HuH-7.5 (cell line): Measurements from ENCODE around the gene FCMR.

Source experiments
- DNase-seq: peaks from one replicate; pipeline ENCODE4 v3.0.0; 2011; ENCODE audit warnings: low spot score

The FCMR gene, protein sequence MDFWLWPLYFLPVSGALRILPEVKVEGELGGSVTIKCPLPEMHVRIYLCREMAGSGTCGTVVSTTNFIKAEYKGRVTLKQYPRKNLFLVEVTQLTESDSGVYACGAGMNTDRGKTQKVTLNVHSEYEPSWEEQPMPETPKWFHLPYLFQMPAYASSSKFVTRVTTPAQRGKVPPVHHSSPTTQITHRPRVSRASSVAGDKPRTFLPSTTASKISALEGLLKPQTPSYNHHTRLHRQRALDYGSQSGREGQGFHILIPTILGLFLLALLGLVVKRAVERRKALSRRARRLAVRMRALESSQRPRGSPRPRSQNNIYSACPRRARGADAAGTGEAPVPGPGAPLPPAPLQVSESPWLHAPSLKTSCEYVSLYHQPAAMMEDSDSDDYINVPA

DNA sequence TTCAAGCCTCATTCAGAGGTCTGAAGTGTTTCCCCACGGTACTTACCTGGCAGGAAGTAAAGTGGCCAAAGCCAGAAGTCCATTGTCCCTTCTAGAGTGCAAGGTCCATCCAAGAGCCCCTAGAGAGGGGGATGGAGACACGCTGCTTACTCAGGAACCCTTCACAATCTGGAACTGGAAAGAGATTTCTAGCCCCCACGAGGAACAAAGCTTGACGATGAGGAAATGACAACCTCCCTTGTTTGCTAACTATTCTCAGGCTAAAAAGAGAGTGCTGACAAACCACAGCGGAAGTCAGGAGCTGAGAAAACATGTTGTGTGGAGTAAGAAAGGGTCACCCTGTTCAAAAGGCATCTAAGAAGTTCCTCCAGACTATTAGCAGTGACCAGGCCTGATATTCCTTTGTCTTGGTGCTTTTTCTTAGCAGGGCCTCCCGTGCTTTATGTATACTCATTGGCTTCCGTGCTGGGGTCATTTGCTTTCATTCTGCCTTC is at the start of gene FCMR:
TSS of gene FCMR (minus strand) at position 170 of the 494 bp plus-strand sequence. CDS start at position 83, 87 bp downstream.
- DNase-seq: no peak

DNA sequence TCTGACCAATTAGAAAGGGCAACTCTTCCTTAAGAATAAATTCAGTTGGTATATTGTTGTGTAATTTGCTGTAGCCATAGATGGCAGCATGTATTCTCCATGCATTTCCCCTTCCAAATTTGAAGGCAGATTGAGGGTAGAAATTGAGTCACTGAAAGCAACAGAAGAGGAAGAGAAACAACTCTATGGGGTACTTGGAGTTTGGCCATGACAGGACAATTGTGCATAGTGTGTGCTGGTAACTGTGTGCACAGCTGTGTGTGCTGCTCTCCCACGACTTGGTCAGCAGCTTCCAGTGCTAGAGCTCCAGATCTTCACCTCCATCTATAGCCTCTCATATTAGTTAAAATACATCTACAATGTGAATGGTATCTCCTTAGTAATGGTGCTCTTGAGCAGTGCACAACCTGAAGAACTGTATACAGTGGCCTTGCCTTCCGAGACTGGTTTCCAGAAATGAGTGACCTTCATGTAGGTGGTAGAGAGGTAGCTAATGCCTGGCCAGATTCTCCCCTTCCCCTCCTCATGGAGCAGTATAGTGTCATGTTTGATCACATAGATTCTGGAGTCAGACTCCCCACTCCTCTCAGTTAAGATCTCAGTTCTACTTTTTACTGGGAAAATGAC is 49.4 kb upstream of the FCMR start:
- no peak for DNase-seq

DNA sequence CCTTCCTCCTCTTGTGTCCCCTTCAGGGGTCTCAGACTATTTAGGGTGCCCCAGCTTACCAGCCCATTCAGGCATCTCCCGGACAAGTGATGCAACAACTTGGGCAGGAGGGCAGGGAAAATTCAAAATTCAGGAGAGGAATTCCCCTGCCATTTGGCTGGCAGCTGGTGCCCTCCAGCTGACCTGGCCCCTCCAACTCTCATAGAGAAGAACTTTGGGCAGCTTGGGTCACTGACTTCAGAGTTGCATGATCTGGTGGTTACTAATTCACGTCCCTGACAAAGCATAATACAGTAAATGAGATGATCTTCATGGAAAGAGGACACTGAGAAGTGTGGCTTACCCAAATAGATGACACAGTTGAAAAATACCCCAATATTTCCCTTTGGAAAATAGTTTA is 48.7 kb upstream of the FCMR start, which contains the start of gene FCAMR:
TSS of gene FCAMR (minus strand) at position 15 of the 400 bp plus-strand sequence. CDS start 335 bp downstream, outside the sequence.
- DNase-seq: no peak

GRCh38 chr1:206969090-206969489 is 47.3 kb upstream of the FCMR start:
- DNase-seq: no peak

GRCh38 chr1:206967096-206967849 is 45.5 kb upstream of the FCMR start:
- DNase-seq: no peak

- no peak for DNase-seq
These were observed 44.0 kb upstream of the FCMR start for GRCh38 chr1:206965781-206966180.

DNA sequence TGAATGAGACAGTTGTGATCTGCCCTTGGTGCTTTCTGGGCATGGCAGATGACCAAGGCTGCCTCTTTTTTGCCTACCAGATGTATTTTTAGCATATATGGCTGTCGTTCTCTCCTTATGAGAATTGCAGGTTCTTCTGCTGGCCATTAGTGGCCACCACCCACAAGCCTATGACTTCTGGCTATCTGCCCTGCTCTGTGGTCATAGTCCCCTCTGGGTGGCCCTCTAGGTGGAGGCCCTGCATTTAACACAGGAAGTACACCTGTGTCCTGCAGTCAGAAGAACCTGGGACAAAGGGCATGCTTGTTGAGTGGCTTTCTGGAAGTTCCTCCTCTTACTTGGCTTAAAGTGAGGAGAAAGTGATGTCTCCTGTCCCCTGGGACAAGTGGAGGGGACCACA is 42.0 kb upstream of the FCMR start:
- no peak for DNase-seq

- DNase-seq: no peak
These were observed 41.5 kb upstream of the FCMR start for GRCh38 chr1:206963119-206963712.

DNA sequence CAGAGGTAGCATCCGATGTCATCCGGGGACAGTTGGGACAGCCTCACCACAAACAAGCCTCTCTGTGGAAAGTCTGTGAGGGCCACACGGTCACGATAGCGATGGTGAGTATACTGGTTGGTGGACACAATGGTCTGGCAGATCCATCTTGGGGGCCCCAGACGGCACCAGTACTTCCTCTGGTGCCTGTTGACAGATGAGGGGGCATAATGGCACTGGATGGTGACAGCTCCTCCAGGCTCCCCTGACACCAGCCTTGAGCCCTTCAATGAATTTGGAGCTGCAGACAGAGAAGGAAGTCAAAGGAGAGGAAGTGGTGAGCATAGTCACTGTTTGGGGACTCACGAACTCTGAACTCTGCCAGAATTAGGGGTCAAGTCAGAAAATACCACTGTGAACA is 40.5 kb upstream of the FCMR start:
- DNase-seq: no peak

DNA sequence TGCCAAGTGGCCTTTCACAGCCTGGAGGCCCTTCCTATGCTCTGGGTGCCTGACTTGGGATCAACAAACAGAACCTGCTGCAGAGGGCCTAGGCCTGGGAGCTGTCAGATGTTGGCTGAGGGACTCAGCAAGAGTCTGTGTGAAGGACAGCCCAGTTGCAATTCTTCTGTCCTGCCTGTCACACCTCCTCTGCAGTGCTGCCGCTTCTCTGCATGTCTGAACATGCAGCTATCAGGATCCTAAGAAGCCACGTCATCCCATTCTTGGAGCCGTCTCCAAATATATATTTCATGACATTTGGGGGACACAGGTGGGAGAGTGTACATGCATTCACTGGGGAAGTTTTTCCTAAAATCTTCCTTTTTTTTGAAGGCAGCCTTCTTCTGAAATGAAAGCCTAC is 39.9 kb upstream of the FCMR start:
- no peak for DNase-seq

- DNase-seq: no peak
These were observed 39.1 kb upstream of the FCMR start for GRCh38 chr1:206960676-206961386.

GRCh38 chr1:206958144-206958543 is 36.4 kb upstream of the FCMR start:
- no peak for DNase-seq

DNA sequence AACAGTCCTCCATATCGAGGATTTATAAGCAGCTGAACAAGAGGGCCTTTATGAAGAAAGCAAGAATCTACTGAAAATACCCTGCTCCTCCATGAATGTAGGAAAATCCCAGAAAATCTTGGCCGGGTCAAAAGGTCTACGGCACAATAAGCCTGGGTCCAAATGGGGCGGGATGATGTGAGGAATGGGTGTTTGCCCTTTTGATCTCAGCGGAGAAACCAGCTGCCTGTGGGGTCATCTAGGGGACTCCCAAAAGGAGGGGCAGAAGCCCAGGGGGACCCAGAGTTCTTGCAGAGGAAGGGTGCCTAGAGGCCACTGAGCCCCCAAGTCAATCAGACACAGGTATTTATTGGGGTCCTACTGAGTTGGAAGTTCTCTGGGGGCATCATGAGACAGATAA is 35.9 kb upstream of the FCMR start:
- DNase-seq: no peak

DNA sequence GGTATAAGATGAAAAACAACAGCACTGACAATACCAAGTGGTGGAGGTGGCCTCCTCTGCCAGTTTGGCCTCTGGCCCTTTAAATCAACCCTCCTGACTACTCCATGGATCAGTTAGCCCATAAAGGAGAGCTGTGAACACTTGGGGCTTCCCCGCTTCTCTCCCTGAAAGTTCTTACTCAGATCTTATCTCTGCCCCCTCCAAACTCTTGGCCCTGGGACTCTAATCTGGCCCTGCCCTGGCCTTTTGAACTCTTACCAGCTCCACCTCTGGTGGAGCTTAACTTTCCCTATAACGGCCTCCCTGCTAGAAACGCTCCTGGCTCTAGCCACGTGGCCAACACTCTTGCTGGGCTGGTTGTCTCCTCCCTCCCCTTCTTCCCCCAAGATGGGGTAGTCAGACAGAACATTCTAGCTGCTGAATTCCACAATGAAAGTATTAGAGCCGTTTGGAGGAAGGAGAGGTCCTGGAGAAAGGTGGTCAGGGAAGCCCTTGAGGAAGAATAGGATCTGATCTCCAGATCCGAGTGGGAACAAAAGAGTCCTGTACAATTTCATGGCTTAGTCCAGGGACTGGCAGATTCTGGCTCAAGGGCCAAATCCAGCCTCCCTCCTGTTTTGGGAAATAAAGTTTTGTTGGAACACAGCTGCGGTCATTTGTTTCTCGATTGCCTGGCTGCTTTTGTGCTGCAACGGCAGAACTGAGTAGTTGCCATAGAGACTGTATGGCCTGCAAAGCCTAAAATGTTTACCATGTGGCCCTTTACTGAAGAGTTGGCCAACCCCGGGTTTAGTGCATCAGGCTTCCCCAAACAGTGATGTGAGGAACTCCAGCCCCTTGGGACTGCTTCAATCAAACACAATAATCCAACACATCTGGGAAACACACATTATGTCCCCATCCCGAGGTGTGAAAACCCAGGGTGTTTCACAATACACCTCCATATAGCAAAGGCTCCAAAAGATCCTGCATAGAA is 34.0 kb upstream of the FCMR start:
- DNase-seq: peak; percentile 39

GRCh38 chr1:206954459-206955342 is 33.0 kb upstream of the FCMR start:
- DNase-seq: no peak

DNA sequence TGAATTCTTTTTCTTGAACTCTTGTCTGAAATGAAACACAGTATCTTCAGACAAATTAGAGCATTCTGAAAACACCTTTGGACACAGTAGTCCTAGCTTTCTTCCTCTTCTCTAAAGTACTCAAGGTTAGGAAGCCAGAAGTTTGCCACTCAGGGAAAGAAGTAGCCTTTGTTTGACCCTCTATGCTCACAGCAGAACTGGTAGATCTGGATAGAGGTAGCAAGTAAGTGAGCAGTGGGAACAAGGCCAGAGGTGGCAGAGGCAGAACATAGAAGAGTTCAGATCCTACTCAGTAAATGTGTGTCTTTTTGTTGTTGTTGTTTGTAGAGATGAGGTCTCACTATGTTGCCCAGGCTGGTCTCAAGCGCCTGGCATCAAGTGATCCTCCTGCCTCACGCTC is 31.9 kb upstream of the FCMR start:
- DNase-seq: no peak

GRCh38 chr1:206953126-206953525 is 31.4 kb upstream of the FCMR start:
- no peak for DNase-seq

GRCh38 chr1:206952171-206952570 is 30.4 kb upstream of the FCMR start:
- DNase-seq: no peak
